Lower leg skin (tissue), 3 donors: ENCODE measurements around the gene PLOD3.

ENCODE experiments used
- CTCF ChIP-seq, 3 donors: fragments of 450-650 bp; IDR thresholded peaks; one replicate each; pipeline ENCODE4 v1.5.1; 2016; ENCODE audit warnings: antibody characterized with exemption in 3 of 3, mild to moderate bottlenecking in 3 of 3, moderate library complexity in 2 of 3
- POLR2A ChIP-seq, 2 donors: fragments of 450-650 bp; IDR thresholded peaks; one replicate each; pipeline ENCODE4 v1.6.1; 2016 to 2017; ENCODE audit warnings: antibody characterized with exemption in 2 of 2, mild to moderate bottlenecking in 1 of 2, moderate library complexity in 1 of 2

DNA sequence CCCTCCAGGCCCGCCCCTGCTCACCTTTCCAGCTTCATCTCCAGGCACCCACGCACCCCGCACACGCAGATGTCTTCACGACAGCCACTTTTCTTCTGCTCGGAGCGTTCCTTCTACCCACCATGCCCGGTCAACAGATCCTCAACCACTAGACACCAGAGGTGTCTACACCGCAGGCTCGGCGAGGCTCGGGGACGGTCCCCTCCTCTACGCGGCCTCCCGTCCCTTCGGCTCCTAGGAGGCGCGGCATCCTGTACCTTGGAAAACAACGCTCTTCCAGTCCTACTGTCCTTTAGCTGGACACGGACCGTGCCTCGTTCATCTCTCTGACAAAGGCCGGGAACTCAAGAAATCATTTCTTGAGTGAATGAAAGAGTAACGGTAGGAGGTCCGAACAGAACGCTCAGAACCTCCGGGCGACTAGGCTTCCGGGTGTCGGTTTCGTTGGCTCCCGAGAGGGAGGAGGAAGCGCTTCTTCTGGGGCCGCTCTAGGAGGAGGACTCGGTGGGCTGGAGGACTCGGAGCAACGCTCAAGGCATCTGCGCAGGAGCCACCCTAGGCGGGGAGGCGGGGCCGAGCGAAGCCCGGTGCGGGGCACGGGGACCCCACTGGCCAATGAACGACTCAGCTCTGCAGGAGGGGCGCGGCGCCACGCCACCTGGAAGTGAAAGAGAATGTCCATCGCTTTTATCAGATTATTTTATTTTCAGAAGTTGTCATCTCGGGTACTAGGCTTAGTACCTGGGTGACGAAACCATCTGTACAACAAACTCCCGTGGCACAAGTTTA lies 34.7 kb upstream of the PLOD3 start:
- no peak for TF ChIP-seq CTCF (IDR thresholded peaks at IDR 0.05)
- no peak for TF ChIP-seq POLR2A (IDR thresholded peaks at IDR 0.05)
